ENCODE results near the gene CNPY1. TPM values are rescaled to one million over a fixed set of nuclear protein-coding genes. Genes with fewer than 3 reads are reported as not detected.

CNPY1 gene
- total RNA-seq, 1 experiment from 2014 or later = not detected

GRCh38 chr7:155489158-155489840, 57.1 kb downstream of the CNPY1 start:
- Histone ChIP-seq H3K9ac (ENCODE audit: extremely low read depth, insufficient read length, low read length) (no peak overlapping the region), H3K79me1 (ENCODE audit: insufficient read depth, low read depth, low read length, poor library complexity, severe bottlenecking) (no peaks in the 10 kb centered on the region), H3K27ac (ENCODE audit: insufficient read length, low read depth, low read length) (no peak overlapping the region), H2BK20ac (ENCODE audit: low read depth, low read length, poor library complexity, severe bottlenecking) (no peak overlapping the region), H2BK5ac (ENCODE audit: insufficient read length, low read length) (no peak overlapping the region), H3K79me2 (ENCODE audit: insufficient read depth, low read length) (no peaks in the 10 kb centered on the region), H3K4ac (ENCODE audit: low read depth, low read length) (no peak overlapping the region), H3K4me1 (ENCODE audit: insufficient read depth, low read length) (no peaks in the 10 kb centered on the region), H4K5ac (ENCODE audit: insufficient read length, low read depth, low read length) (no peak overlapping the region), H3K18ac (ENCODE audit: insufficient read length, low read depth, low read length) (no peak overlapping the region), H2AFZ (ENCODE audit: low read length) (no peak overlapping the region), H2BK15ac (ENCODE audit: low read depth, low read length) (no peak overlapping the region), H2BK12ac (ENCODE audit: insufficient read length, low read depth, low read length) (no peak overlapping the region), H3K56ac (ENCODE audit: insufficient read length, low read depth, low read length) (no peak overlapping the region), H2AK5ac (ENCODE audit: insufficient read length, low read length) (no peak overlapping the region), H3K9me3 (ENCODE audit: control insufficient read depth, low read depth, low read length) (no peaks in the 10 kb centered on the region), H4K20me1 (ENCODE audit: control insufficient read depth, insufficient read depth, insufficient read length) (no peaks in the 10 kb centered on the region), H3T11ph (ENCODE audit: low read length) (no peak overlapping the region), H3K14ac (ENCODE audit: insufficient read depth, low read length) (no peak overlapping the region), H3K27me3 (ENCODE audit: insufficient read depth, low read length) (peaks cover 4% of the 10 kb centered on the region; the same call in 1 of the 2 replicates), H4K8ac (replicated peaks; ENCODE audit: insufficient read length, low read depth, low read length) (no peak overlapping the region), H3K23me2 (ENCODE audit: insufficient read length, low read depth, low read length, poor library complexity, severe bottlenecking) (peaks cover 6% of the 10 kb centered on the region), H2BK120ac (ENCODE audit: low read depth, low read length, poor library complexity, severe bottlenecking) (no peak overlapping the region), H4K91ac (ENCODE audit: insufficient read length, low read depth, low read length) (no peak overlapping the region), H3K23ac (ENCODE audit: insufficient read length, low read depth, low read length) (no peak overlapping the region), H3K4me2 (ENCODE audit: insufficient read depth, insufficient read length, low read length) (no peak overlapping the region)
- Mint-ChIP-seq H3K27ac (no peak overlapping the region), H3K36me3 (ENCODE audit: insufficient read depth in 1 of 3, low read depth in 3 of 3) (no peaks in the 10 kb centered on the region; a peak in 1 of 7 replicates), H3K9me3 (peaks cover 0 to 2% of the 10 kb centered on the region in 2 experiments; a peak in 3 of 5 replicates), H3K4me1 (peaks cover 17 to 21% of the 10 kb centered on the region in 2 experiments), H3K27me3 (ENCODE audit: low read depth) (peaks cover 100% of the 10 kb centered on the region), H3K4me3 (no peak overlapping the region)
- no CpG with 5 or more reads among the region's 20 CpGs for WGBS (ENCODE audit: extremely low coverage, insufficient read length, low lambda C conversion rate)
- no peak for DNase-seq
- TF ChIP-seq CTCF (conservative IDR thresholded peaks at IDR 0.05) = no peak

Measured in H9 (cell line).